ENCODE results near the gene SCMH1. TPM values are rescaled to one million over a fixed set of nuclear protein-coding genes. Genes with fewer than 3 reads are reported as not detected.

Gene SCMH1
- total RNA-seq, 1 experiment from 2014 or later: 42.7 TPM

DNA sequence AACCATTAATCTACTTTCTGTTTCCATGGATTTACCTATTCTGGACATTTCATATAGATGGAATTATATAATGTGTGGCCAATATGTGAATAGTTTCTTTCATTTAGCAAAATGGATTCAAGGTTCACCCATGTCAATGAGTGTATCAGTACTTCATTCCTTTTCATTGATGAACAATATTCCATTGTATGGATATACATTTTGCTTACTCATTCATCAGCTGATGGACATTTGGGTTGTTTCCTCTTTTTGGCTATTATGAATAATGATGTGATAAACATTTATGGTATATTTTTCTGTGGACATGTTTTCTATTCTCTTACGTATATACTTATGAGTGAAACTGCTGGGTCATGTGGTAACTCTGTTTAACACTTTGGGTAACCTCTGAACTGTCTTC is 97.8 kb downstream of the SCMH1 start:
- POLR2A ChIA-PET: no interaction called here
- in situ Hi-C loops (cut with HindIII; ENCODE audit: low pct_unique_long_range_greater_than_20kb, low sequenced_read_pairs): no loop called here

DNA sequence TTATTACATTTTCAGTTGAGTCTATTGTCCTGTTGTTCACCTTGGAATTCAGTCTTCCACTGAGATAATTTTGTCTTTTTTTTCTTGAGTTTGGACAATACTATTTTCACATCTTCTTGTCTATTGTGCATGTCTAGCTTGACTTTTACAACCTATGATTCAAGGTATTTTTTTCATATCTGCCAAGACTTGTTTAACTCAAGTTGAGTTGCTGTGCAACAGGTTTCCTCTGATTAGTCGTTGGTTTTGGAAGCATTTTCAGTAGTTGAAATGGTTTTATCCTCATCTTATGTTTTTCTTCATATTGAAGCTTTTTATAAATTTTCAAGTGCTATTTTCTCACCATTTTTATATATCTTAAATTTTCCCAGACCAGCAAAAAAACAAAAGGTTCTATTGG is 103.6 kb downstream of the SCMH1 start:
- BruUV-seq (replicated peaks): no TSS peak
- POLR2A ChIA-PET: no interaction called here
- peaks cover 10% of the 10 kb centered on the region; the same call in 1 of the 2 replicates for H3K9me3 ChIP-seq (ENCODE audit: control insufficient read depth, insufficient read depth, low read depth, low read length)
- no peak for DNase-seq (ENCODE audit: low read depth, low spot score)
- in situ Hi-C loops (cut with HindIII; ENCODE audit: low pct_unique_long_range_greater_than_20kb, low sequenced_read_pairs) (no loop called here), intact Hi-C loops (cut with micrococcal nuclease; ENCODE audit: unreplicated experiment) (no loop called here)
- no peak overlapping the region for H3K4me3 ChIP-seq (ENCODE audit: low read depth in 2 of 2, low read length in 2 of 2)
- no peaks in the 10 kb centered on the region for H3K4me1 ChIP-seq (ENCODE audit: control insufficient read depth, insufficient read depth, low read length)
- CTCF ChIA-PET: no interaction called here
- no peaks in the 10 kb centered on the region for H3K27me3 ChIP-seq (ENCODE audit: control insufficient read depth, insufficient read depth, low read length)
- ATAC-seq: no peak
- no peak overlapping the region for H3K27ac ChIP-seq (ENCODE audit: low read length)
- TF ChIP-seq SIN3A (IDR thresholded peaks at IDR 0.05; ENCODE audit: borderline replicate concordance, insufficient read depth, low read depth, low read length) (no peak), TCF7L2 (IDR thresholded peaks at IDR 0.05; ENCODE audit: low read depth, low read length) (no peak), POLR2AphosphoS5 (IDR thresholded peaks at IDR 0.05; ENCODE audit: low read depth, low read length) (no peak)
- TF ChIP-seq, protein P1, sequence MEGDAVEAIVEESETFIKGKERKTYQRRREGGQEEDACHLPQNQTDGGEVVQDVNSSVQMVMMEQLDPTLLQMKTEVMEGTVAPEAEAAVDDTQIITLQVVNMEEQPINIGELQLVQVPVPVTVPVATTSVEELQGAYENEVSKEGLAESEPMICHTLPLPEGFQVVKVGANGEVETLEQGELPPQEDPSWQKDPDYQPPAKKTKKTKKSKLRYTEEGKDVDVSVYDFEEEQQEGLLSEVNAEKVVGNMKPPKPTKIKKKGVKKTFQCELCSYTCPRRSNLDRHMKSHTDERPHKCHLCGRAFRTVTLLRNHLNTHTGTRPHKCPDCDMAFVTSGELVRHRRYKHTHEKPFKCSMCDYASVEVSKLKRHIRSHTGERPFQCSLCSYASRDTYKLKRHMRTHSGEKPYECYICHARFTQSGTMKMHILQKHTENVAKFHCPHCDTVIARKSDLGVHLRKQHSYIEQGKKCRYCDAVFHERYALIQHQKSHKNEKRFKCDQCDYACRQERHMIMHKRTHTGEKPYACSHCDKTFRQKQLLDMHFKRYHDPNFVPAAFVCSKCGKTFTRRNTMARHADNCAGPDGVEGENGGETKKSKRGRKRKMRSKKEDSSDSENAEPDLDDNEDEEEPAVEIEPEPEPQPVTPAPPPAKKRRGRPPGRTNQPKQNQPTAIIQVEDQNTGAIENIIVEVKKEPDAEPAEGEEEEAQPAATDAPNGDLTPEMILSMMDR (IDR thresholded peaks at IDR 0.05): no peak
- TF ChIP-seq, protein P2, sequence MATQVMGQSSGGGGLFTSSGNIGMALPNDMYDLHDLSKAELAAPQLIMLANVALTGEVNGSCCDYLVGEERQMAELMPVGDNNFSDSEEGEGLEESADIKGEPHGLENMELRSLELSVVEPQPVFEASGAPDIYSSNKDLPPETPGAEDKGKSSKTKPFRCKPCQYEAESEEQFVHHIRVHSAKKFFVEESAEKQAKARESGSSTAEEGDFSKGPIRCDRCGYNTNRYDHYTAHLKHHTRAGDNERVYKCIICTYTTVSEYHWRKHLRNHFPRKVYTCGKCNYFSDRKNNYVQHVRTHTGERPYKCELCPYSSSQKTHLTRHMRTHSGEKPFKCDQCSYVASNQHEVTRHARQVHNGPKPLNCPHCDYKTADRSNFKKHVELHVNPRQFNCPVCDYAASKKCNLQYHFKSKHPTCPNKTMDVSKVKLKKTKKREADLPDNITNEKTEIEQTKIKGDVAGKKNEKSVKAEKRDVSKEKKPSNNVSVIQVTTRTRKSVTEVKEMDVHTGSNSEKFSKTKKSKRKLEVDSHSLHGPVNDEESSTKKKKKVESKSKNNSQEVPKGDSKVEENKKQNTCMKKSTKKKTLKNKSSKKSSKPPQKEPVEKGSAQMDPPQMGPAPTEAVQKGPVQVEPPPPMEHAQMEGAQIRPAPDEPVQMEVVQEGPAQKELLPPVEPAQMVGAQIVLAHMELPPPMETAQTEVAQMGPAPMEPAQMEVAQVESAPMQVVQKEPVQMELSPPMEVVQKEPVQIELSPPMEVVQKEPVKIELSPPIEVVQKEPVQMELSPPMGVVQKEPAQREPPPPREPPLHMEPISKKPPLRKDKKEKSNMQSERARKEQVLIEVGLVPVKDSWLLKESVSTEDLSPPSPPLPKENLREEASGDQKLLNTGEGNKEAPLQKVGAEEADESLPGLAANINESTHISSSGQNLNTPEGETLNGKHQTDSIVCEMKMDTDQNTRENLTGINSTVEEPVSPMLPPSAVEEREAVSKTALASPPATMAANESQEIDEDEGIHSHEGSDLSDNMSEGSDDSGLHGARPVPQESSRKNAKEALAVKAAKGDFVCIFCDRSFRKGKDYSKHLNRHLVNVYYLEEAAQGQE (IDR thresholded peaks at IDR 0.05; ENCODE audit: insufficient read depth in 1 of 2, low read depth in 2 of 2, low read length in 1 of 2): no peak
- H3K36me3 ChIP-seq (ENCODE audit: control insufficient read depth, insufficient read depth, low read length): no peaks in the 10 kb centered on the region; the same call in 1 of the 2 replicates

More for the DNA sequence above, 97.8 kb downstream of the SCMH1 start:
- Histone ChIP-seq H3K4me1 (ENCODE audit: control insufficient read depth, insufficient read depth, low read length) (no peaks in the 10 kb centered on the region), H3K9me3 (ENCODE audit: control insufficient read depth, insufficient read depth, low read depth, low read length) (peaks cover 10% of the 10 kb centered on the region; the same call in 1 of the 2 replicates), H3K36me3 (ENCODE audit: control insufficient read depth, insufficient read depth, low read length) (no peaks in the 10 kb centered on the region; the same call in 1 of the 2 replicates), H3K4me3 (ENCODE audit: low read depth in 2 of 2, low read length in 2 of 2) (no peak overlapping the region), H3K27ac (ENCODE audit: low read length) (no peak overlapping the region), H3K27me3 (ENCODE audit: control insufficient read depth, insufficient read depth, low read length) (no peaks in the 10 kb centered on the region)
- intact Hi-C loops (cut with micrococcal nuclease; ENCODE audit: unreplicated experiment): no loop called here
- TF ChIP-seq SIN3A (IDR thresholded peaks at IDR 0.05; ENCODE audit: borderline replicate concordance, insufficient read depth, low read depth, low read length) (no peak), TCF7L2 (IDR thresholded peaks at IDR 0.05; ENCODE audit: low read depth, low read length) (no peak), POLR2AphosphoS5 (IDR thresholded peaks at IDR 0.05; ENCODE audit: low read depth, low read length) (no peak)
- TF ChIP-seq, protein P1 (IDR thresholded peaks at IDR 0.05): no peak
- TF ChIP-seq, protein P2 (IDR thresholded peaks at IDR 0.05; ENCODE audit: insufficient read depth in 1 of 2, low read depth in 2 of 2, low read length in 1 of 2): no peak
- no peak for DNase-seq (ENCODE audit: low read depth, low spot score)
- BruUV-seq (replicated peaks): no TSS peak
- no peak for ATAC-seq
- CTCF ChIA-PET: no interaction called here

Data from Panc1 (cell line).